H1 (cell line): ENCODE measurements around the gene ITGB2. TPM values are rescaled to one million over a fixed set of nuclear protein-coding genes. Genes with fewer than 3 reads are reported as not detected.

Source experiments
- CTCF ChIA-PET: fragments of 300-600 bp; sonication (Branson Sonifier 250); formaldehyde crosslinking; loops from one replicate; lab custom pipeline; 2021; ENCODE audit not compliant: partially characterized antibody; lab: Charles Lee
- POLR2A ChIA-PET: fragments of 300-600 bp; sonication (Branson Sonifier 250); formaldehyde crosslinking; loops from one replicate; lab custom pipeline; 2021; ENCODE audit warnings: inconsistent platforms; ENCODE audit not compliant: partially characterized antibody; lab: Charles Lee
- DNase-seq, 2 experiments: peaks; one replicate each; pipeline versions ENCODE4 v3.0.0 to v3.0.0-alpha.2; 2010 to 2022; ENCODE audit warnings: low spot score in 2 of 2, low read depth in 1 of 2, mixed read lengths in 1 of 2
- FAIRE-seq: peaks from 2 replicates; lab custom pipeline; 2011; peaks lifted over from hg19 to GRCh38; lab: Jason Lieb, UNC
- H2AFZ ChIP-seq: 2 replicates; pipeline ENCODE4 v1.8.1; 2012; ENCODE audit warnings: low read length, inconsistent platforms
- H2AK5ac ChIP-seq: 2 replicates; pipeline ENCODE4 v1.6.1; 2013; ENCODE audit warnings: low read depth, low read length
- H2BK120ac ChIP-seq: replicated peaks from 2 replicates; pipeline ENCODE3; 2013; ENCODE audit warnings: low read depth, low read length, inconsistent platforms
- H2BK12ac ChIP-seq: 2 replicates; pipeline ENCODE4 v1.6.1; 2013; ENCODE audit warnings: low read depth, low read length
- H2BK15ac ChIP-seq: 2 replicates; pipeline ENCODE4 v1.6.1; 2013; ENCODE audit warnings: low read length
- H2BK20ac ChIP-seq: 2 replicates; pipeline ENCODE4 v1.6.1; 2013; ENCODE audit warnings: low read length
- H2BK5ac ChIP-seq: 2 replicates; pipeline ENCODE4 v1.6.1; 2013; ENCODE audit warnings: low read depth, low read length
- H3K14ac ChIP-seq: 2 replicates; pipeline ENCODE4 v1.6.1; 2013; ENCODE audit warnings: inconsistent platforms; ENCODE audit not compliant: insufficient read length
- H3K18ac ChIP-seq: 2 replicates; pipeline ENCODE4 v1.6.1; 2013; ENCODE audit warnings: low read length; ENCODE audit errors: extremely low read depth
- H3K23ac ChIP-seq: 2 replicates; pipeline ENCODE4 v1.6.1; 2013; ENCODE audit warnings: inconsistent platforms; ENCODE audit not compliant: insufficient read length
- H3K23me2 ChIP-seq: 2 replicates; pipeline ENCODE4 v1.6.1; 2013; ENCODE audit warnings: low read depth, low read length
- H3K27ac ChIP-seq: 2 replicates; pipeline ENCODE4 v1.6.1; 2011; ENCODE audit warnings: low read depth, low read length, inconsistent platforms
- H3K27me3 ChIP-seq, 4 experiments: replicated peaks in 1 of 4; 1 replicate in 1 of 4; 2 replicates in 3 of 4; pipeline versions ENCODE4 v1.6.1 to v1.8.1; 2011 to 2013; ENCODE audit warnings: low read length in 3 of 4, mild to moderate bottlenecking in 3 of 4, inconsistent platforms in 2 of 4, mixed read lengths in 2 of 4, moderate library complexity in 1 of 4; ENCODE audit not compliant: control insufficient read depth in 3 of 4, insufficient read depth in 3 of 4; ENCODE audit errors: extremely low read depth in 1 of 4
- H3K36me3 ChIP-seq, 4 experiments: 2 replicates each; pipeline versions ENCODE4 v1.6.1 to v1.8.1; 2011 to 2013; ENCODE audit warnings: mild to moderate bottlenecking in 4 of 4, low read length in 3 of 4, moderate library complexity in 2 of 4, control low read depth in 1 of 4, inconsistent platforms in 1 of 4; ENCODE audit not compliant: insufficient read depth in 4 of 4, control insufficient read depth in 2 of 4
- H3K4ac ChIP-seq: replicated peaks from 2 replicates; pipeline ENCODE3; 2013; ENCODE audit warnings: low read length, low read depth, mixed read lengths, inconsistent platforms; ENCODE audit not compliant: insufficient read length
- H3K4me1 ChIP-seq, 4 experiments: replicated peaks in 1 of 4; 1 replicate in 1 of 4; 2 replicates in 3 of 4; pipeline versions ENCODE4 v1.6.1 to v1.8.1; 2011 to 2013; ENCODE audit warnings: low read length in 3 of 4, inconsistent platforms in 2 of 4, mixed read lengths in 1 of 4; ENCODE audit not compliant: insufficient read depth in 4 of 4, control insufficient read depth in 3 of 4
- H3K4me2 ChIP-seq, 2 experiments: 2 replicates each; pipeline versions ENCODE4 v1.6.1 to v1.8.1; 2011 to 2013; ENCODE audit warnings: low read depth in 2 of 2, low read length in 2 of 2, control low read depth in 1 of 2, inconsistent platforms in 1 of 2, mild to moderate bottlenecking in 1 of 2; ENCODE audit not compliant: insufficient read depth in 1 of 2
- H3K4me3 ChIP-seq, 4 experiments: fragments of 200-600, 300-600 bp in 1 of 4; sonication (generic), shearing (Covaris generic), sonication (Bioruptor Twin) in 1 of 4; 2 replicates each; pipeline versions ENCODE4 v1.5.1 to v1.8.1; 2011 to 2016; ENCODE audit warnings: low read length in 4 of 4, low read depth in 3 of 4, control low read depth in 2 of 4, inconsistent platforms in 2 of 4, mild to moderate bottlenecking in 2 of 4, mixed read lengths in 1 of 4, moderate library complexity in 1 of 4; ENCODE audit not compliant: insufficient read depth in 2 of 4; ENCODE audit errors: extremely low read depth in 1 of 4
- H3K56ac ChIP-seq: replicated peaks from 2 replicates; pipeline ENCODE3; 2013; ENCODE audit warnings: low read depth, mild to moderate bottlenecking, mixed read lengths, low read length, inconsistent platforms; ENCODE audit not compliant: insufficient read length
- H3K79me1 ChIP-seq: 2 replicates; pipeline ENCODE4 v1.6.1; 2013; ENCODE audit warnings: low read depth, low read length, control low read depth
- H3K79me2 ChIP-seq, 2 experiments: 2 replicates each; pipeline versions ENCODE4 v1.6.1 to v1.8.1; 2012 to 2013; ENCODE audit warnings: low read length in 2 of 2, mild to moderate bottlenecking in 2 of 2, inconsistent platforms in 1 of 2; ENCODE audit not compliant: insufficient read depth in 2 of 2, control insufficient read depth in 1 of 2
- H3K9ac ChIP-seq, 4 experiments: replicated peaks in 1 of 4; 1 replicate in 1 of 4; 2 replicates in 3 of 4; pipeline versions ENCODE4 v1.6.1 to v1.8.1; 2011 to 2013; ENCODE audit warnings: low read depth in 3 of 4, low read length in 3 of 4, control low read depth in 2 of 4, mild to moderate bottlenecking in 2 of 4, moderate library complexity in 2 of 4, inconsistent platforms in 1 of 4; ENCODE audit errors: extremely low read depth in 1 of 4
- H3K9me3 ChIP-seq, 2 experiments: 2 replicates each; pipeline versions ENCODE4 v1.6.1 to v1.8.1; 2012 to 2013; ENCODE audit warnings: mild to moderate bottlenecking in 2 of 2, moderate library complexity in 2 of 2, control low read depth in 1 of 2, inconsistent platforms in 1 of 2, low read depth in 1 of 2, low read length in 1 of 2, mixed read lengths in 1 of 2; ENCODE audit not compliant: insufficient read depth in 2 of 2
- H4K20me1 ChIP-seq, 2 experiments: replicated peaks in 1 of 2; 2 replicates each; pipeline versions ENCODE3 to v1.8.1; 2011 to 2013; ENCODE audit warnings: inconsistent platforms in 2 of 2, low read length in 2 of 2, mild to moderate bottlenecking in 1 of 2; ENCODE audit not compliant: insufficient read depth in 2 of 2, control insufficient read depth in 1 of 2
- H4K5ac ChIP-seq: 2 replicates; pipeline ENCODE4 v1.6.1; 2013; ENCODE audit warnings: low read length, low read depth, mixed read lengths, inconsistent platforms; ENCODE audit not compliant: insufficient read length
- H4K8ac ChIP-seq: 2 replicates; pipeline ENCODE4 v1.8.0; 2013; ENCODE audit warnings: mild to moderate bottlenecking, moderate library complexity, low read length, inconsistent platforms; ENCODE audit not compliant: insufficient read depth; ENCODE audit errors: extremely low read depth
- H4K91ac ChIP-seq: replicated peaks from 2 replicates; pipeline ENCODE3; 2013; ENCODE audit warnings: low read length, mixed read lengths, inconsistent platforms; ENCODE audit not compliant: insufficient read length
- ASH2L ChIP-seq: fragments of 200-600, 300-600 bp; sonication (generic); IDR thresholded peaks from one replicate; pipeline ENCODE4 v1.7.1; 2017; ENCODE audit warnings: low read length
- CHD1 ChIP-seq: IDR thresholded peaks from 2 replicates; pipeline ENCODE4 v1.6.1; 2012; ENCODE audit warnings: low read depth, low read length, improper control_type of control experiment
- GABPA ChIP-seq: IDR thresholded peaks from 2 replicates; pipeline ENCODE4 v1.6.1; 2011; ENCODE audit warnings: mild to moderate bottlenecking, low read length, moderate library complexity, borderline replicate concordance; ENCODE audit not compliant: insufficient read depth
- JUND ChIP-seq: IDR thresholded peaks from 2 replicates; pipeline ENCODE4 v1.6.1; 2011; ENCODE audit warnings: mild to moderate bottlenecking, improper control_type of control experiment, low read length
- KDM1A ChIP-seq: fragments of 200-600, 300-600 bp; sonication (generic); IDR thresholded peaks from 2 replicates; pipeline ENCODE4 v1.7.1; 2016; ENCODE audit warnings: mild to moderate bottlenecking, low read length, borderline replicate concordance
- KDM5A ChIP-seq: fragments of 200-600 bp; IDR thresholded peaks from 2 replicates; pipeline ENCODE4 v1.7.1; 2012; ENCODE audit warnings: mild to moderate bottlenecking, low read length, inconsistent platforms, mixed read lengths
- POU5F1 ChIP-seq: IDR thresholded peaks from 2 replicates; pipeline ENCODE4 v1.6.1; 2011; ENCODE audit warnings: low read depth, mild to moderate bottlenecking, low read length, moderate library complexity
- RNF2 ChIP-seq: fragments of 200-900, 300-1000 bp; sonication (generic); IDR thresholded peaks from 2 replicates; pipeline ENCODE4 v1.7.1; 2016; ENCODE audit warnings: borderline replicate concordance, low read depth, mild to moderate bottlenecking, antibody characterized with exemption, low read length; ENCODE audit not compliant: poor library complexity, severe bottlenecking; ENCODE audit errors: missing control alignments
- TCF12 ChIP-seq: IDR thresholded peaks from 2 replicates; pipeline ENCODE4 v1.6.1; 2011; ENCODE audit warnings: low read depth, mild to moderate bottlenecking, low read length
- WGBS, 2 experiments: shearing (Covaris generic) in 1 of 2; methylation state at CpG; one replicate each; pipeline versions ENCODE4 v1.1.6 to v1.1.7; 2013 to 2015; ENCODE audit warnings: low lambda C conversion rate in 2 of 2, mixed read lengths in 2 of 2, inconsistent platforms in 1 of 2, low coverage in 1 of 2, missing lambda C conversion rate in 1 of 2; ENCODE audit not compliant: insufficient replicate concordance in 2 of 2, insufficient coverage in 1 of 2, insufficient read length in 1 of 2; ENCODE audit errors: extremely low coverage in 1 of 2, missing lambda C conversion rate in 1 of 2; 5-methylcytosine and 5-hydroxymethylcytosine counted together
- polyA plus RNA-seq, 7 experiments: library from polyadenylated mRNA; depleted of rRNA in 3 of 7; stranded (reverse) in 5 of 7; unstranded in 2 of 7; fragments of >200 nt in 5 of 7; fragments of 200-250 nt in 2 of 7; gene quantifications; 1 replicate in 5 of 7; 2 replicates in 1 of 7; 4 replicates in 1 of 7; pipeline versions ENCODE4 v1.2.1 to v1.2.3, GENCODE V29; 2011 to 2013; ENCODE audit warnings: missing spikeins in 2 of 7, mixed read lengths in 2 of 7
- total RNA-seq: library from RNA; stranded (reverse); fragmentation: NEBNext Ultra II Directional; extraction: Animal tissue kit (Norgen Biotek cat#: 25700); gene quantifications from 2 replicates; pipeline ENCODE4 v1.2.1, GENCODE V29; 2021
- TF ChIP-seq, protein P1 (sequence below): IDR thresholded peaks from 2 replicates; pipeline ENCODE4 v1.6.1; 2012; ENCODE audit warnings: low read length, inconsistent platforms

Gene ITGB2
- total and polyA plus RNA-seq, 2 of the 8 experiments (the other 6 are each of a cell fraction or from before 2014, with no cell fraction given) = 0.24 to 0.63 TPM

DNA sequence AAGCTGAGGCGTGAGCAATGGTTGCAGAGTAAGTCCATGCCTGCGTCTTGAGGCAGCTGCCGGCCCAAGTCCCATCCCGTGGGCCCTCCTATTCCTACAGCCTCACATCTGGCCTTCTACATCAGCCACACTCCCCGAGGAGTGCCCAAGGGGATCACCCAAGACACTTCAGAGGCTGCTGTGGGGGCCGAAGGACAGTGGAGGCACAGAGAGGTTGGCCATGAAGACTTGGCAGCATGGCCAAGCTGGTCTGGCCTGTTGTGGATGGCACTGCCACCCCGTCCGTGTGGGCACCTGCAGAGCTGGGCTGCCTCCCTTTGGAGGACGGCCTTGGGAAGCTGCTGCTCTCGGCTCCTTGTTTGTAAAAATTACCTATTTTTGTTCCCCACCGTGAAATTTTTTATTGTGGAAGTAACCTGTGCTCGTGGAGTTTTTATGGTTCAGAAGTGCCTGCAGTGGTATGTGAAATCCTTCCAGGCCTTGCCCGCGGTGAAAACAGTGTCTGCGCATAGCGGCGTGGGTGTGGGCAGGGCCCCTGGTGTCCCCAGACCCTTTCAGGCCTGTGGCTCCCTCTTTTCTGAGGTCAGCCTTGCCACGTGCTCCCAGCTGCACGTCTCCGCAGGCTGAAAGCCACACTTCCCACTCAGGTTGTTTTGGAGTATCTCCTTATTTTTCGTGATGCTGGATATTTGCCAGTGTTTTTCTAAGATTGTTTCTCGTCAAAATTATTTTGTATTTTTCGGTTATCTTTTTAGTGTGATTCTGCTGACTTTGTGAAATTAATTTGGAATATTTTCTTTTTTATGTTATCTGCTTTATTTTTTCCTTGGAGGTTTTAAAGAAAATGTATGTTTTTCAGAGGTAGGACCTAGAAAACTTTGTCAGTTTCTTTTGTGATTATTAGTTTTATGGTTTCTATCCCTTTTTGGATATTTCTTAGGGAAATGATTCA lies 39.7 kb upstream of the ITGB2 start:
- ChIA-PET CTCF (interaction anchor here (1.7 kb wide), 1 partner anchor 12 kb away, joined by 5 read pairs; no protein-coding TSS in a partner anchor), POLR2A (no interaction called here)
- DNase-seq (no peak), FAIRE-seq (no peak)
- no peak overlapping the region for H3K27ac ChIP-seq
- H3K36me3 ChIP-seq = peaks cover 12 to 39% (median 22%) of the 10 kb centered on the region in 4 experiments
- H4K20me1 ChIP-seq = peaks cover 8 to 34% of the 10 kb centered on the region in 2 experiments
- H3K9me3 ChIP-seq = no peaks in the 10 kb centered on the region
- WGBS, 2 experiments = 95% methylated on average over 23 of the region's 23 CpGs; no CpG with 5 or more reads in 1 of the 2 experiments
- H3K9ac ChIP-seq = no peak overlapping the region
- no peaks in the 10 kb centered on the region for H3K4me1 ChIP-seq
- no peak overlapping the region for H3K18ac ChIP-seq
- no peak overlapping the region for H2AK5ac ChIP-seq
- no peak overlapping the region for H2BK5ac ChIP-seq
- H4K5ac ChIP-seq = no peak overlapping the region
- peaks cover 19% of the 10 kb centered on the region for H3K79me1 ChIP-seq
- H3K4me3 ChIP-seq = no peak overlapping the region
- no peak overlapping the region for H3K4ac ChIP-seq
- no peak overlapping the region for H2AFZ ChIP-seq
- no peak overlapping the region for H2BK120ac ChIP-seq
- H4K8ac ChIP-seq = no peak overlapping the region
- H3K56ac ChIP-seq = no peak overlapping the region
- no peak overlapping the region for H2BK15ac ChIP-seq
- no peak overlapping the region for H3K4me2 ChIP-seq
- H3K27me3 ChIP-seq = no peaks in the 10 kb centered on the region
- H3K23ac ChIP-seq = no peak overlapping the region
- no peak overlapping the region for H4K91ac ChIP-seq
- H2BK20ac ChIP-seq = no peak overlapping the region
- peaks cover 0 to 56% of the 10 kb centered on the region in 2 experiments; a peak in 2 of 4 replicates for H3K79me2 ChIP-seq
- H3K14ac ChIP-seq = no peak overlapping the region
- no peak overlapping the region for H2BK12ac ChIP-seq
- no peaks in the 10 kb centered on the region for H3K23me2 ChIP-seq
- no peak for TF ChIP-seq JUND
- TF ChIP-seq, protein P1, sequence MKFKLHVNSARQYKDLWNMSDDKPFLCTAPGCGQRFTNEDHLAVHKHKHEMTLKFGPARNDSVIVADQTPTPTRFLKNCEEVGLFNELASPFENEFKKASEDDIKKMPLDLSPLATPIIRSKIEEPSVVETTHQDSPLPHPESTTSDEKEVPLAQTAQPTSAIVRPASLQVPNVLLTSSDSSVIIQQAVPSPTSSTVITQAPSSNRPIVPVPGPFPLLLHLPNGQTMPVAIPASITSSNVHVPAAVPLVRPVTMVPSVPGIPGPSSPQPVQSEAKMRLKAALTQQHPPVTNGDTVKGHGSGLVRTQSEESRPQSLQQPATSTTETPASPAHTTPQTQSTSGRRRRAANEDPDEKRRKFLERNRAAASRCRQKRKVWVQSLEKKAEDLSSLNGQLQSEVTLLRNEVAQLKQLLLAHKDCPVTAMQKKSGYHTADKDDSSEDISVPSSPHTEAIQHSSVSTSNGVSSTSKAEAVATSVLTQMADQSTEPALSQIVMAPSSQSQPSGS = no peak
- no peak for TF ChIP-seq GABPA
- TF ChIP-seq KDM1A = no peak
- TF ChIP-seq RNF2 = no peak
- no peak for TF ChIP-seq ASH2L
- TF ChIP-seq POU5F1 = no peak
- no peak for TF ChIP-seq KDM5A
- no peak for TF ChIP-seq TCF12
- no peak for TF ChIP-seq CHD1
